GM18526 (cell line): ENCODE data around the gene HM13.

Source experiments
- POLR2A ChIP-seq: IDR thresholded peaks from 3 replicates; pipeline ENCODE4 v1.6.1; 2011; ENCODE audit not compliant: insufficient read length; ENCODE audit errors: extremely low read depth

The HM13 gene

DNA sequence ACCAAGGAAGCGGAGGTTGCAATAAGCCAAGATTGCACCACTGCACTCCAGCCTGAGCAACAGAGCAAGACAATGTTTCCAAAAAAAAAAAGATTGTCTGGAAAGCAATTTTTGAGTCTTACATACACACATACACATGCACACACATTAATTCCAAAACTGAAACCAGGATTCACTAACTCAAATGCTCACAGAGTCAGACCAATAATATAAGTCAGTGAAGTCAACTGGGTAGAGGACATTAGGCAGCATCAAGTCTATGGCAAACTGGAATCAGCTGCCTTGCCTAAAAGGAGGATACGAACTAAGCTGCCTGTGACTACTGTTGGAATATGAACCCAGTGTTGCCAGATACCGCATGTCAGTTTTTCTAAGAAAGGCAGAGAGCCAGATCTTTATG is 23.5 kb upstream of the HM13 start:
- no peak for TF ChIP-seq POLR2A

- TF ChIP-seq POLR2A = no peak
These were observed 20.1 kb upstream of the HM13 start for GRCh38 chr20:31494131-31494530.

DNA sequence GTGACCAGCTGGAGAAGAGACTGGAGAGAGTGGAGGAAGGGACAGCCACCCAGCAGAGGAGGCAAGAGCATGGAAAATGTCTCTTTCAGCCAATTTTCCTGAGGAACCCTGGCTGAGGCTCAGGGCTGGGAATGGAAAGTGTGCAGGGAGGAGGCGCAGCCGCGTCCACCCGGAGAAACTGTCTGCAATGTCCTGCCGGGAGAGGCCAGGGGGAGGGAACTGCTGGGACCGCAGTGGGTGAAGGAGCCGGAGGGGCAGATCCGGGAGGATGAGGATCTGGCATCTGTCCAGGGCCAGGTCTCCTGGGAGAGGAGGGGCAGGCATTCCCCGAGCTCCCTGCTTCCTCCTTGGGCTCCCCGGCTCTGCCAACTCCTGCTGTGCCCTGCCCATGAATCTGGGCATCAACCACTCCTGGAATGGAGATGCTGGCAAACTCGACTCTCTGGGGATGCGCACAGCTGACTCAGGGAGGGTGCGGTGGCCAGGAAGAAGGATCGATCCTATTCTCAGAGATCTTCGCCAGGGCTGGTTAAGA is 17.4 kb upstream of the HM13 start:
- TF ChIP-seq POLR2A = no peak

DNA sequence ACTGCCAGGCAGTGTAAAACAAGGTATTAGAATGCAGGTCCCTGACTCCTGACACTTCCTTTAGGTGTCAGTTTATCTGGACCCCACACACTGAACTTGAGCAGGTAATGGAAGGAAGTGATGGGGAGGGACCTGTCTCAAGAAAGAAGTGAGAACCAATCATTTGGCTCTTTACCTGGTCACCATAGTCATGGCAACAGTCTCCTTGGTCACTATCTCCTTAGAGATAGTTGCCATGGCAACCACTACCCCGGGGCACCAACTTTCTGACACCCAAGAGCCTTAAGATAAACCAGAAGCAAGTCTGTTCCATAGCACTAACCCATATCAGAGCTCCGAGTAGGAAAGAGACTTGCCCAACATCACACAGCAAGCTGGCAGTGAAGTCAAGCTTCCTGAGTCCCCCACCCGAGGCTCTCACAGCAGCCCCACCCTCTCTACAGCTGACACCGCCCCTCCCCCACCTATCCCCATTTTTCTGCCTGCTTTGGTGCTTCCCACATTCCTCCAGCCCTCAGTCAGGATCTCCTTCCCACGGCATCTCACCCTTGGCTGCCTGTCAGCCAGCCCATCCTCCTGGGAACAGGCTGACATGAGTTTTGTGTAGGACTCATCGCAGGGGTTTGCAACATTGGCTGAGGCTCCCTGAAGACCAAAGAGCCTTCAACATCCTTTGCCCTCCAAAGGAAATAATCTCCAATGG is 16.3 kb upstream of the HM13 start:
- TF ChIP-seq POLR2A = no peak

DNA sequence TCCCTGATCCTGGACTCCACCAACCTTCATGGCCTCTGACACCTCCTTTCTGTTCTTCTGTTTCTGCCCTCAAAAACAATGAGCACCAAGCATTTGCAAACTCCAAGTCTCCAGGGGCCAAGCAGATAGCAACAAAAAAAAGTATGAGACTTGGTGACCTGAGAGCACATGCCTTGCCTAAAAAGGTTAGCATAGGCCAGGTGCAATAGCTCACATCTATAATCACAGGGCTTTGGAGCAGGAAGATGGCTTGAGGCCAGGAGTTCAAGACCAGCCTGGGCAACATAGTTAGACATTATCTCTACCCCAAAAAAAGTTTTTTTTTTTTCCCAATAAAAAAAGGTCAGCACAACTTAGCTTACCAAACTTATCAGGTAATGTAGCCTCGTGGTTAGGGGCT is 13.7 kb upstream of the HM13 start:
- TF ChIP-seq POLR2A = no peak

DNA sequence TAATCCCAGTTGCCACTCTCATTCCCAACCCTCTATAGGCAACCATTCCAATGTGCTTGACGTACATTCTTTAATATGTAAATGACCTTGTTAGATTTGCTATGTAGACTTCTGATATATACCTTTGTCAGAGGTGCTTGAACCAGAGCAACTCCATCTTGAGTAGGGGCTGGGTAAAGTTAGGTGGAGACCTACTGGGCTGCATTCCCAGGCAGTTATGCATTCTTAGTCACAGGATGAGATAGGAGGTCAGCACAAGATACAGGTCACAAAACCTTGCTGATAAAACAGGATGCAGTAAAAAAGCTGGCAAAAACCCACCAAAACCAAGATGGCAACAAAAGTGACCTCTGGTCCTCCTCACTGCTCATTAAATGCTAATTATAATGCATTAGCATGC is 8.3 kb upstream of the HM13 start:
- no peak for TF ChIP-seq POLR2A

DNA sequence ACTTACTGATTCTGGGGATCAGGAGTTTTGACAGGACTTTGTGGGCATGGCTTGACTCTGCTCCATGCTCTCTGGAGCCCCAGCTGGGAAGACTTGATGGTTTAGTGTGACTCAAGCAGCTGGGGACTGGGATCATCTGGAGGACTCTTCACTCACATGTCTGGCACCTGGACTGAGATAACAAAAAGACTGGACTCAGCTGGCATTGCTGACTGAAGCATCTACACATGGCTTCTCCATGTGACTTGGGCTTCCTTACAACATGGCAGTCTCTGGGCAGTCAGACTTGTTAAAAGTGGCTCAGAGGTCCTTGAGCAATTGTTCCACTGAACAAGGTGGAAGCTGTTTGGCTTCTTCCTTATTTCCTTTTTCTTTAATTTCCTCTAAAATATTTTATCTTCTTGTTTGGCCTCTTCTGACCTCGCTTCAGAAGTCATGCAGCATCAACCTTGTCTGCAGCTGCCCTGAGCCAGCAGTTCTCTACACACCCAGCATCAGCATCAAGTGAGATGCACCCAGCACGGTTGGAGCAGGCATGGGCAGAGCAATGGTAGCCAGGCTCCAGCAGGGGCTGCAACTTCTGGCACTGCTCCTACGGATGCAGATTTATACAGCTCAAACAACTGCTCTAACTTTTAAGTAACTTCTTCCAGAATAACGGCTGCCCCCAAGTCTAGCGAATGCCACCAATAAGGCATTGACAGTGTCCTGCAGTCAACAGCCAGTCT is 5.6 kb upstream of the HM13 start:
- TF ChIP-seq POLR2A = no peak

- TF ChIP-seq POLR2A = no peak
These were observed 981 bp downstream of the HM13 start for GRCh38 chr20:31515072-31515774.

GRCh38 chr20:31515775-31516107 is 1.5 kb downstream of the HM13 start:
- TF ChIP-seq POLR2A = no peak

GRCh38 chr20:31516166-31516565 is 1.9 kb downstream of the HM13 start:
- TF ChIP-seq POLR2A = no peak

GRCh38 chr20:31516651-31517050 is 2.4 kb downstream of the HM13 start:
- TF ChIP-seq POLR2A = no peak

GRCh38 chr20:31517373-31517772 is 3.1 kb downstream of the HM13 start:
- no peak for TF ChIP-seq POLR2A

DNA sequence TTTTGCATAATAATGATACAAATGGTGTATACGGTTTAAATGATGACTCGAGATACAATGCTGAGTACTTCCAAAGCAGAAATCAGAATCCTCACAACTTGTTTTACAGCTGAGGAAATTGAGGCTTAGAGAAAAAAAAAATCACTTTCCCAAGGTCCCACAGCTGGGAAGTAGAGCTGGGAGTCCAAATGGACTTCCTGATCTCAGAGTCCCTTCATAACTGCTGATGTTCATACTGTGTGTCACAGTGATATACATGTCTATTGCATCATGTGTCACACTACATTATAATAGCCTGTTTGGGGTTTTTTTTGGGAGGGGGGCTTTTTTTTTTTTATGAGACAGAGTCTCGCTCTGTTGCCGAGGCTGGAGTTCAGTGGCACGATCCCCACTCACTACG is 8.5 kb downstream of the HM13 start:
- no peak for TF ChIP-seq POLR2A

DNA sequence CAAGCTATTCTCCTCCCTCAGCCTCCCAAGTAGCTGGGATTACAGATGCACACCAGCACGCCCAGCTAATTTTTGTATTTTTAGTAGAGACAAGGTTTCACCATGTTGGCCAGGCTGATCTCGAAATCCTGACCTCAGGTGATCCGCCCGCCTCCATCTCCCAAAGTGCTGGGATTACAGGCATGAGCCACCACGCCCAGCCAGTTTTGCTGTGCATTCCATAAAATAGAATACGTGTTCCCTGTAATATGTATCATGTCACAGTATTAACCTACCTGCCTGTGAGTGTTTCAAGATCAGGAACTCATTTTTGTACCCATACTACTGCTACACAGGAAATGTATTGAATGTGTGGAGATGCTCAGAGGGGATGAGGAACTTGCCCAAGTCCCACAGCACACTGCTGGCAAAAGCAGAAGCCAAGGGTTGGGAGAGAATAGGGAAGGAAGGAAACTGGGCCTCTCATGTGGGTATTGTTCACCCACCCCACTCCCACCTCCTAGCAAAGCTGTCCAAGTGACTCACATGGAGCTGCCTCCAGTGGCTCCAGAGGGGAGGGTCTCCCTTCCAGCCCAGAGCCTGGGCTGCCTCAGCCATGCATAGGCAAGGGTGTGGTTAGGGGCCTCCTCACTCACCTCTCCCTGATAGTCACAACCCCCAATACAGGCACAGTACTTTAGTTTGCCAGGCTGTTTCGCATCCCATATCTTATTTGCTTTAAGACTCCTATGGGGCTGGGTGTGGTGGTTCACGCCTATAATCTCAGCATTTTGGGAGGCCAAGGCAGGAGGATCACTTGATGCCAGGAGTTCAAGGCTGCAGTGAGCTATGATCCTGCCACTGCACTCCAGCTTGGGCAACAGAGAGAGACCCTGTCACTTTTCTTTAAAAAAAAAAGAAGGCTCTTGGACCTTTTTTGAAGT is 9.4 kb downstream of the HM13 start:
- no peak for TF ChIP-seq POLR2A

DNA sequence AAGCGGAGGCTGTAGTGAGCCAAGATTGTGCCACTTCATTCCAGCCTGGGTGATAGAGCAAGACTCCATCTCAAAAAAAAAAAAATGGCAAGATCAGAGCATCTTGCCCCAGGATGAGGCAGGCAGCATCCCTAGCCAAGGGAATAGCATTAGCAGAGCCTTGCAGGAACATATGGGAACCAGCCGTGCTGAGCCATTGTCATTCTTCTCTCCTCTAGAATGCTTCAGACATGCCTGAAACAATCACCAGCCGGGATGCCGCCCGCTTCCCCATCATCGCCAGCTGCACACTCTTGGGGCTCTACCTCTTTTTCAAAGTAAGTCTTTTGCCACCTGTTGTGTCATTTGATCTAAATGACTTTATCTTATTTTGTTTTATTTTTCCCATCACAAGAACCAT is 13.0 kb downstream of the HM13 start:
- TF ChIP-seq POLR2A = no peak

GRCh38 chr20:31535298-31535697 is 21.1 kb downstream of the HM13 start:
- TF ChIP-seq POLR2A = no peak

DNA sequence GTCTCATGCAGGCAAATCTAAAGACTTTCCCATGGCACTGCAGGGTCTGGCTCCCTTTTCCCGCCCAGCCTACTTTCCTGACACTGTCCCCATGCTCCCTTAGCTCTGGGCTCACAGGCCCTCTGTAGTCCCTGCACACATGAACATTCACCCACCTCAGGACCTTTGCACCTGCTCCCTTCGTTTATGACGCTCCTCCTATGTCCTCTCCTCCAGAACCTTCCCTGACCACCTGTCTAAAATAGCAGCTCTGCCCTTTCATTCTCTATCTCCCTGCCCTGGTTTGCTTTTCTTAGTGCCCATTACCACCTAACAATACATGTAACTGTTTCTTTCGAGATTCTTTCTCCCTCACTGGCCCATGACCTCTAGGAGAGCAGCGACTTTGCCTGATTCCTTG is 22.3 kb downstream of the HM13 start:
- no peak for TF ChIP-seq POLR2A
